Nephron progenitor cell (in vitro differentiated cells): ENCODE data around the gene AMPD1.

Source experiments
- DNase-seq: peaks from one replicate; pipeline ENCODE4 v3.0.0; 2021
- H3K27ac Mint-ChIP-seq: 2 replicates; pipeline ENCODE4 v1.8.0; 2021; ENCODE audit warnings: mild to moderate bottlenecking, moderate library complexity, mixed read lengths
- H3K27me3 Mint-ChIP-seq: 2 replicates; pipeline ENCODE4 v1.8.0; 2021; ENCODE audit warnings: mild to moderate bottlenecking, low read depth, mixed read lengths; ENCODE audit not compliant: poor library complexity
- H3K36me3 Mint-ChIP-seq: 2 replicates; pipeline ENCODE4 v1.8.0; 2021; ENCODE audit warnings: low read depth, mixed read lengths
- H3K4me1 Mint-ChIP-seq: 2 replicates; pipeline ENCODE4 v1.8.0; 2021; ENCODE audit warnings: mixed read lengths
- H3K4me3 Mint-ChIP-seq: 2 replicates; pipeline ENCODE4 v1.8.0; 2021; ENCODE audit warnings: mild to moderate bottlenecking, moderate library complexity, mixed read lengths
- H3K9me3 Mint-ChIP-seq: 2 replicates; pipeline ENCODE4 v1.8.0; 2021; ENCODE audit warnings: mild to moderate bottlenecking, moderate library complexity, mixed read lengths
- TF ChIP-seq, protein P1 (sequence below): fragments of 200-600 bp; sonication (generic); IDR thresholded peaks from 2 replicates; pipeline ENCODE4 v1.5.0; 2021; ENCODE audit warnings: antibody characterized with exemption

Gene AMPD1

DNA sequence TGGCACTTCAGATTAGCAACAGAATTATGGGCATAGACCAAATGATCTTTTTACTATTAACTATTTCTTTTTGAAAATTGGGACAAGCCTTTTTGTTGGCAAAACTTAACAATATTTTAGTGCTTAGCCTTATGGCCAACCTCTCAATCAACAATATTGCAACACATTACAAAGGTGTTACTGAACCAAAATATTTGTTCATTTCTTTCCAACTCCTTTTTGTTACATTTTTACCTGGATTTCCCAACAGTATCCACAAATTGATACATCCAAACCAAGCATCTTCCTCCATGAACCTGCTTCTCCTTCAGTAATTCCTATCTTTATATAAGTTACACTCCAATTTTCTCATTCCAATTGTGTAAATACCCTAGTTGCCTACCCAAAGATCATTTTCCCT lies 1.5 kb upstream of the AMPD1 start:
- TF ChIP-seq, protein P1, sequence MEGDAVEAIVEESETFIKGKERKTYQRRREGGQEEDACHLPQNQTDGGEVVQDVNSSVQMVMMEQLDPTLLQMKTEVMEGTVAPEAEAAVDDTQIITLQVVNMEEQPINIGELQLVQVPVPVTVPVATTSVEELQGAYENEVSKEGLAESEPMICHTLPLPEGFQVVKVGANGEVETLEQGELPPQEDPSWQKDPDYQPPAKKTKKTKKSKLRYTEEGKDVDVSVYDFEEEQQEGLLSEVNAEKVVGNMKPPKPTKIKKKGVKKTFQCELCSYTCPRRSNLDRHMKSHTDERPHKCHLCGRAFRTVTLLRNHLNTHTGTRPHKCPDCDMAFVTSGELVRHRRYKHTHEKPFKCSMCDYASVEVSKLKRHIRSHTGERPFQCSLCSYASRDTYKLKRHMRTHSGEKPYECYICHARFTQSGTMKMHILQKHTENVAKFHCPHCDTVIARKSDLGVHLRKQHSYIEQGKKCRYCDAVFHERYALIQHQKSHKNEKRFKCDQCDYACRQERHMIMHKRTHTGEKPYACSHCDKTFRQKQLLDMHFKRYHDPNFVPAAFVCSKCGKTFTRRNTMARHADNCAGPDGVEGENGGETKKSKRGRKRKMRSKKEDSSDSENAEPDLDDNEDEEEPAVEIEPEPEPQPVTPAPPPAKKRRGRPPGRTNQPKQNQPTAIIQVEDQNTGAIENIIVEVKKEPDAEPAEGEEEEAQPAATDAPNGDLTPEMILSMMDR, result no peak
- H3K4me1 Mint-ChIP-seq, result no peaks in the 10 kb centered on the region
- no peaks in the 10 kb centered on the region for H3K9me3 Mint-ChIP-seq
- H3K4me3 Mint-ChIP-seq, result no peak overlapping the region
- peaks cover 25% of the 10 kb centered on the region for H3K27me3 Mint-ChIP-seq
- no peak overlapping the region for H3K27ac Mint-ChIP-seq
- no peak for DNase-seq
- H3K36me3 Mint-ChIP-seq, result no peaks in the 10 kb centered on the region

DNA sequence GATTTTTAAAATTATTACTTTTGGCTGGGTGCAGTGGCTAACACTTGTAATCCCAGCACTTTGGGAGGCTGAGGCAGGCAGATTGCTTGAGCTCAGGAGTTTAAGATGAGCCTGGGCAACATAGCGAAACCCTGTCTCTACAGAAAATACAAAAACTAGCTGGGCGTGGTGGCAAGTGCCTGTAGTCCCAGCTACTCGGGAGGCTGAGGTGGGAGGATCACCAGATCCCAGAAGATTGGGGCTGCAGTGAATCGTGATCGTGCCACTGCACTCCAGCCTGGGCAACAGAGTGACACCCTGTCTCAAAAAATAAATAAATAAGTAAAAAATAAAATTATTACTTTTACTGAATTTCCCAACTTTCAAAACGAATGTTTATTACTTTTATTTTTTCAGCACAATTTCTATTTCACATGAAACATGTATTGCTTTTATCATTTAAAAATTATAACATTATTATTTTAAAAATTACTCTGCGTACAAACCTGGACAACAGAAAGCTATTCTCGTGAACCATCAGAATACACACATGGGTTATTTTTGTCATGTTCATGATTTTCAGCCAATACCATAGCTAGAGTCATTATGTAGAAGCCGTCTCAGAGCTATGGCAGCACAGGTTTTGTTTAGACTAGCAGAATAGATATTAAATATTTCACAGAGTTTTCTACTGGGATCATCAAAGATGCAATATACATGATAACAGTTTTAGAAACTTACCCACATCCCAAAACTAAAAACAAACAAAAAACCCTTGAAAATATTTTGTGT lies 621 bp downstream of the AMPD1 start:
- H3K36me3 Mint-ChIP-seq, result no peaks in the 10 kb centered on the region
- no peak overlapping the region for H3K4me3 Mint-ChIP-seq

DNA sequence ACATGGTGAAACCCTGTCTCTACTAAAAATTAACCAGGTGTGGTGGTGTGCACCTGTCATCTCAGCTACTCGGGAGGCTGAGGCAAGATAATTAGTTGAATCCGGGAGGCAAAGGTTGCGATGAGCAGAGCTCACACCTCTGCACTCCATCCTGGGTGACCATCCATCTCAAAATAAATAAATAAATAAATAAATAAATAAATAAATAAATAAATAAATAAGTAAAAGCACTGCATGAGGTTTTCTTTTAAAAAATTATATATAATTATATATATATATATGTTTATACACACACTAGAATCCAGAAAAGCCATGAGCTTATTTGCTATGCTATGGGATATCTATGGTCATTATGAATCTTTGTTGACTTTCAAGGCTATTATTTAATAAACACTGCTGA lies 2.4 kb downstream of the AMPD1 start:
- Mint-ChIP-seq H3K9me3 (no peaks in the 10 kb centered on the region), H3K4me3 (no peak overlapping the region), H3K27ac (no peak overlapping the region), H3K4me1 (no peaks in the 10 kb centered on the region), H3K27me3 (peaks cover 26% of the 10 kb centered on the region), H3K36me3 (no peaks in the 10 kb centered on the region)
- no peak for DNase-seq
- TF ChIP-seq, protein P1, result no peak

More for the DNA sequence above, 621 bp downstream of the AMPD1 start:
- TF ChIP-seq, protein P1, result no peak
- Mint-ChIP-seq H3K4me1 (no peaks in the 10 kb centered on the region), H3K9me3 (no peaks in the 10 kb centered on the region), H3K27me3 (peaks cover 17% of the 10 kb centered on the region), H3K27ac (no peak overlapping the region)
- no peak for DNase-seq

DNA sequence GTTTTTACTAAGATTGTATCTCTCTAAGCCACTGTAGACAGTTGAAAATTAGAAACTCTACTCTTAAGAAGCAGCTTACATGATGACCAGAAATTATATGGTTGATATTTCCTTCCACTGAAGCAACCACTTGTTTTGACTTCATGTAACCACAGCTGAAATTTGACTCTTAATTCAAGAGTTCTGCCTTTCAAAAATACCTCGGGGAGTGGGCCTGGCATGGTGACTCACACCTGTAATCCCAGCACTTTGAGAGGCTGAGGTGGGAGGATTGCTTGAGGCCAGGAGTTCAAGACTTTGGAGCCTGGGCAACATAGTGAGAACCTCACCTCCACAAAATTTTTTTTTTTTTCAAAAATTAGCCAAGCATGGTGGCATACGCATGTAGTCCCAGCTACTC lies 4.3 kb downstream of the AMPD1 start:
- H3K36me3 Mint-ChIP-seq, result no peaks in the 10 kb centered on the region
- DNase-seq, result no peak
- H3K27me3 Mint-ChIP-seq, result peaks cover 39% of the 10 kb centered on the region
- no peak overlapping the region for H3K4me3 Mint-ChIP-seq
- H3K9me3 Mint-ChIP-seq, result no peaks in the 10 kb centered on the region
- TF ChIP-seq, protein P1, result no peak
- no peak overlapping the region for H3K27ac Mint-ChIP-seq
- H3K4me1 Mint-ChIP-seq, result no peaks in the 10 kb centered on the region

DNA sequence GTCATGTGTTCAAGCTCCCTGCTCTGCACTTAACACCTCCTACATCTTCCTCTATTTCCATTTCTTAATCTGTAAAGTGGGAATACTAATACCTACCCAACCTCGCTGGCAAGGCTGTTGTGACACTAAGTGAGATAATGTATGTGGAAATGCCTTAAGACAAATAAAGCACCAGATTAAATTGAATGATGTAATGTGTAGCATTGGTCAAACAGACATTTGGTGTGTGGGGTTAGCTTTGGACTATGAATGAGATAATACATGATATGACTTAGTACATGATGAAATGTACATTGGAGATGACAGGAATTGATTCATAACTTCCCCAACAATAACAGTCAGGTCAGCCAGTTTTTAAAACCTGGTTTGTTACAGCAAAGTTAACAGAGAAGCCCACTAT lies 5.2 kb downstream of the AMPD1 start:
- DNase-seq, result no peak

More for the DNA sequence above, 5.2 kb downstream of the AMPD1 start:
- Mint-ChIP-seq H3K27ac (no peak overlapping the region), H3K27me3 (peaks cover 42% of the 10 kb centered on the region), H3K9me3 (no peaks in the 10 kb centered on the region), H3K4me3 (no peak overlapping the region), H3K4me1 (no peaks in the 10 kb centered on the region), H3K36me3 (no peaks in the 10 kb centered on the region)
- TF ChIP-seq, protein P1, result no peak
